ENCODE measurements around the gene MFAP3. TPM values are rescaled to one million over a fixed set of nuclear protein-coding genes. Genes with fewer than 3 reads are reported as not detected.
"Not testable (repeated sequence)": the region's sequence is repeated elsewhere in the genome, so short reads cannot be mapped to it uniquely, and the experiment has no call there.

Gene MFAP3
- total and polyA plus RNA-seq, 4 donors = 1.6 to 60.7 (median 30.1) TPM

DNA sequence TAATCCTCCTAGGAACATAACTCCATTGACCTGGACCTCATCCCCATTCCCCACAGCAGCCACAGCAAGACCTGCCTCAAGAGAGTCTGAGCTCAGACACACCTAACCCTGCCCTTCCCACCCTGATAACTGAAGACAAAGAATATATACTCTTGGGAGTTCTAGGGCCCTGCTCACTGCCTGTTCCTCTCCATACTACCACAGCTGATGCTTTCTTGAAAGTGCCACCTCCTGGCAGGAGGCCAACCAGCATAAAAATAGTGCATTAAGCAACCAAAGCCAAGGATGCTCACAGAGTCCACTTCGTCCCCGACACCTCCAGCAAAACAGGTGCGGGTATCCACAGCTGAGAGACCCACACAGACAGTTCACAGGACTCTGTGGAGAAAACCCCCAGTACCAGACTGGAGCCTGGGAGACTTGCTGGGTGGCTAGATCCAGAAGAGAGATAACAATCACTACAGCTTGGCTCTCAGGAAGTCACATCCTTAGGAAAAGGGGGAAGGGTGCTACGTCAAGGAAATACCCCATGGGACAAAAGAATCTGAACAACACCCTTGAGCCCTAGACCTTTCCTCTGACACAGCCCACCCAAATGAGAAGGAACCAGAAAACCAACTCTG is 23.6 kb upstream of the MFAP3 start:
- H3K27me3 ChIP-seq (ENCODE audit: control insufficient read depth in 3 of 3, insufficient read depth in 3 of 3, low read length in 2 of 3) = no peaks in the 10 kb centered on the region
- 83 to 90% methylated on average over 4 of the region's 4 CpGs for WGBS, 2 donors
- no peak overlapping the region for H3K4me3 ChIP-seq
- peak overlapping the region; percentile 21 to 22 for H3K27ac ChIP-seq (ENCODE audit: low read depth in 1 of 2, low read length in 1 of 2)
- peaks cover 0 to 7% (median 0%) of the 10 kb centered on the region in 5 donors for H3K4me1 ChIP-seq (ENCODE audit: control insufficient read depth in 5 of 5, insufficient read depth in 5 of 5, low read length in 5 of 5)
- no peak for ATAC-seq (ENCODE audit: insufficient read depth, low FRiP score)
- no peaks in the 10 kb centered on the region for H3K9me3 ChIP-seq (ENCODE audit: control insufficient read depth in 4 of 4, insufficient read depth in 3 of 4, low read length in 3 of 4)
- DNase-seq = no peak
- TF ChIP-seq CTCF (IDR thresholded peaks at IDR 0.05; ENCODE audit: control extremely low read depth, extremely low read depth) = no peak
- H3K36me3 ChIP-seq (ENCODE audit: control insufficient read depth in 4 of 4, insufficient read depth in 4 of 4, low read length in 4 of 4) = peaks cover 5 to 17% (median 11%) of the 10 kb centered on the region in 4 donors
- no peak overlapping the region for H3K9ac ChIP-seq (ENCODE audit: insufficient read depth in 1 of 2, low read length in 2 of 2)

- not testable (repeated sequence) for H3K27me3 ChIP-seq (ENCODE audit: control insufficient read depth in 3 of 3, insufficient read depth in 3 of 3, low read length in 2 of 3); H3K9ac ChIP-seq (ENCODE audit: insufficient read depth in 1 of 2, low read length in 2 of 2); H3K4me1 ChIP-seq (ENCODE audit: control insufficient read depth in 5 of 5, insufficient read depth in 5 of 5, low read length in 5 of 5); H3K27ac ChIP-seq (ENCODE audit: low read depth in 1 of 2, low read length in 1 of 2); H3K4me3 ChIP-seq; ATAC-seq (ENCODE audit: insufficient read depth, low FRiP score); DNase-seq; H3K9me3 ChIP-seq (ENCODE audit: control insufficient read depth in 4 of 4, insufficient read depth in 3 of 4, low read length in 3 of 4)
- peaks cover 5 to 13% (median 10%) of the 10 kb centered on the region in 4 donors for H3K36me3 ChIP-seq (ENCODE audit: control insufficient read depth in 4 of 4, insufficient read depth in 4 of 4, low read length in 4 of 4)
- WGBS, 2 donors = 94 to 97% methylated on average over 1 of the region's 1 CpG
Measured at GRCh38 chr5:154018919-154019318, 19.8 kb upstream of the MFAP3 start.

DNA sequence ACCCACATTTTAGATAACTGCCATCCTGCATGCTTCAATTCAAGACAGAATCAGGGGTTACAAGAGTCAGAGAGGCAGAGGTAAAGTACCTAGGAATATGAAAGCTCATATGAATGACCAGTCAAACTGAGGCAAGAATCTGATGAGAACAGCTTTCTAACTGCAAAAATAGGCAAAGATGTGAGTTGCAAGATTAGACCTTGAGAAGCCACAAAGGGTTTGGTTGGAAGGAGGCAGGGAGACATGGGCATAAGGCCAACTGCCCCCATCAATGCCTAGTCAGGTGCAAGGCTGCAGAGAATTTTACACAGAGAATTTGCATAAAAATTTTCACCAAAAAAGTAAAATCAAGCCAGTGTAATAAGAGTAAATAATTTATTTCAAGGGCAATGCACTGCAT is 12.8 kb upstream of the MFAP3 start:
- H3K27me3 ChIP-seq (ENCODE audit: control insufficient read depth in 3 of 3, insufficient read depth in 3 of 3, low read length in 2 of 3) = no peaks in the 10 kb centered on the region
- no peak overlapping the region for H3K9ac ChIP-seq (ENCODE audit: insufficient read depth in 1 of 2, low read length in 2 of 2)
- no peak overlapping the region for H3K4me3 ChIP-seq
- DNase-seq = no peak
- no peak for TF ChIP-seq CTCF (IDR thresholded peaks at IDR 0.05; ENCODE audit: control extremely low read depth, extremely low read depth)
- no peak overlapping the region for H3K27ac ChIP-seq (ENCODE audit: low read depth in 1 of 2, low read length in 1 of 2)
- H3K4me1 ChIP-seq (ENCODE audit: control insufficient read depth in 5 of 5, insufficient read depth in 5 of 5, low read length in 5 of 5) = no peaks in the 10 kb centered on the region
- H3K36me3 ChIP-seq (ENCODE audit: control insufficient read depth in 4 of 4, insufficient read depth in 4 of 4, low read length in 4 of 4) = peaks cover 5 to 25% (median 18%) of the 10 kb centered on the region in 4 donors
- ATAC-seq (ENCODE audit: insufficient read depth, low FRiP score) = no peak
- no peaks in the 10 kb centered on the region for H3K9me3 ChIP-seq (ENCODE audit: control insufficient read depth in 4 of 4, insufficient read depth in 3 of 4, low read length in 3 of 4)

DNA sequence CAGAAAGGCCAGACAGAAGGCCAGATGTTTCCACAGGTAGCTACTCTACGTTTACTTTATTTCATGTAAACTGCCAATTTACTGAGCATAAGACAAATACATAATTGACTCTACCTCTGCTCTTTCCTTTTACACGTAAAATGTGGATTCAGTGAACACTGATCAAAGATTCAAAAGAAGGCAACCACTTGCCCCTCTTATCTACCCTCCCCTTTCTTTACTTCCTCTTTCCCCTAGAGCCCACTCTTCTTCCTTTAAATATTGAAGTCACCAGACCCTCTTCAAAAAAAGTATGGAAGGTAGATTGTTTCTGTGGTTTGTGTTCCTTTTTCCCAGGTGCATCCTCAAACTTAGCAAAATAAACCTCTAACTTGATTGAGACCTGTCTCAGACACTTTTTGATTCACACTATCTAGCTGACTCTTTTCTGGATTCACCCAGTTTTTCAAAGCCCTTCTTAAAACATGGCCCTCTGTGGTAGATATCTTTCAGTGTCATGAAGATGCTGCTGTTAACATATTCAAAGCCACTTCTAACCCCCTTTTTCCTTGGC is 6.8 kb upstream of the MFAP3 start:
- no peak for TF ChIP-seq CTCF (IDR thresholded peaks at IDR 0.05; ENCODE audit: control extremely low read depth, extremely low read depth)
- Histone ChIP-seq H3K9me3 (ENCODE audit: control insufficient read depth in 4 of 4, insufficient read depth in 3 of 4, low read length in 3 of 4) (no peaks in the 10 kb centered on the region), H3K27me3 (ENCODE audit: control insufficient read depth in 3 of 3, insufficient read depth in 3 of 3, low read length in 2 of 3) (no peaks in the 10 kb centered on the region), H3K27ac (ENCODE audit: low read depth in 1 of 2, low read length in 1 of 2) (no peak overlapping the region), H3K4me3 (no peak overlapping the region), H3K36me3 (ENCODE audit: control insufficient read depth in 4 of 4, insufficient read depth in 4 of 4, low read length in 4 of 4) (peaks cover 1 to 17% (median 9%) of the 10 kb centered on the region in 4 donors), H3K9ac (ENCODE audit: insufficient read depth in 1 of 2, low read length in 2 of 2) (no peak overlapping the region), H3K4me1 (ENCODE audit: control insufficient read depth in 5 of 5, insufficient read depth in 5 of 5, low read length in 5 of 5) (peaks cover 0 to 3% (median under 1%) of the 10 kb centered on the region in 5 donors)
- ATAC-seq (ENCODE audit: insufficient read depth, low FRiP score) = no peak
- DNase-seq = no peak
- WGBS, 2 donors = 74 to 85% methylated on average over 2 of the region's 2 CpGs
